HCT116 (cell line): Measurements from ENCODE around the gene ASCL3. TPM values are rescaled to one million over a fixed set of nuclear protein-coding genes. Genes with fewer than 3 reads are reported as not detected.

Experiments used
- ATAC-seq: fragments of 200-7000 bp; cut with Tn5 transposase; 2 replicates; pipeline ENCODE4 v1.9.1; 2020; ENCODE audit warnings: mild to moderate bottlenecking, moderate library complexity
- BruUV-seq: library from RNA; stranded (reverse); fragments of 400-500 nt; replicated peaks from 2 replicates; lab custom pipeline; 2021; lab: Mats Ljungman, UMichigan
- CTCF ChIA-PET: fragments of 300-600 bp; sonication (Branson Sonifier 250); formaldehyde crosslinking; loops from one replicate; lab custom pipeline; 2021; ENCODE audit warnings: antibody characterized with exemption; lab: Charles Lee
- POLR2A ChIA-PET: fragments of 300-600, 350-600 bp; sonication (Branson Sonifier 250); formaldehyde crosslinking; loops from one replicate; lab custom pipeline; 2021; ENCODE audit warnings: antibody characterized with exemption; lab: Charles Lee
- RAD21 ChIA-PET, 2 experiments: fragments of 300-600 bp; sonication (Branson Sonifier 250); formaldehyde crosslinking; loops; one replicate each; lab custom pipeline; 2023; ENCODE audit warnings: low total read pairs in 2 of 2; ENCODE audit not compliant: uncharacterized antibody in 2 of 2, unreplicated experiment in 2 of 2, low non-redundant PET in 1 of 2; lab: Charles Lee
- DNase-seq: peaks from one replicate; pipeline ENCODE4 v3.0.0-alpha.2; 2010; ENCODE audit warnings: low read depth, low spot score
- H2AFZ ChIP-seq: fragments of 200-600 bp; shearing (Covaris generic), sonication (generic); 2 replicates; pipeline ENCODE4 v1.6.1; 2017; ENCODE audit warnings: low read depth, mixed run types, mixed read lengths, antibody characterized with exemption, low read length; ENCODE audit not compliant: poor library complexity, severe bottlenecking
- H3K27ac ChIP-seq: 2 replicates; pipeline ENCODE4 v1.5.1; 2012; ENCODE audit warnings: low read depth, low read length
- H3K27me3 ChIP-seq: fragments of 200-600 bp; sonication (generic); 2 replicates; pipeline ENCODE4 v1.6.1; 2016; ENCODE audit warnings: mixed run types, low read length, mixed read lengths; ENCODE audit not compliant: insufficient read depth
- H3K36me3 ChIP-seq, 2 experiments: fragments of 200-500 bp in 1 of 2; fragments of 200-600 bp in 1 of 2; sonication (Bioruptor generic) in 1 of 2; sonication (generic) in 1 of 2; 2 replicates each; pipeline versions ENCODE4 v1.5.1 to v1.6.1; 2014 to 2016; ENCODE audit warnings: low read length in 2 of 2, inconsistent platforms in 1 of 2, mixed read lengths in 1 of 2, mixed run types in 1 of 2; ENCODE audit not compliant: insufficient read depth in 2 of 2, control insufficient read depth in 1 of 2
- H3K4me1 ChIP-seq, 2 experiments: fragments of 200-600 bp in 1 of 2; sonication (generic) in 1 of 2; 2 replicates each; pipeline versions ENCODE4 v1.5.1 to v1.6.1; 2012 to 2017; ENCODE audit warnings: low read length in 2 of 2, inconsistent platforms in 1 of 2, mild to moderate bottlenecking in 1 of 2, mixed read lengths in 1 of 2, mixed run types in 1 of 2, moderate library complexity in 1 of 2; ENCODE audit not compliant: insufficient read depth in 2 of 2, control insufficient read depth in 1 of 2
- H3K4me2 ChIP-seq: fragments of 200-600 bp; sonication (generic); 2 replicates; pipeline ENCODE4 v1.6.1; 2017; ENCODE audit warnings: mixed run types, low read length, mixed read lengths
- H3K4me3 ChIP-seq, 2 experiments: fragments of 200-600 bp in 1 of 2; sonication (generic) in 1 of 2; replicated peaks in 1 of 2; 2 replicates each; pipeline ENCODE4 v1.5.1; 2011 to 2016; ENCODE audit warnings: low read length in 2 of 2, control low read depth in 1 of 2, low read depth in 1 of 2, mild to moderate bottlenecking in 1 of 2, mixed read lengths in 1 of 2, mixed run types in 1 of 2
- H3K79me2 ChIP-seq: fragments of 200-600 bp; sonication (generic); 2 replicates; pipeline ENCODE4 v1.6.1; 2017; ENCODE audit warnings: mild to moderate bottlenecking, mixed run types, low read length, moderate library complexity, mixed read lengths; ENCODE audit not compliant: insufficient read depth
- H3K9ac ChIP-seq: fragments of 200-600 bp; sonication (generic); 2 replicates; pipeline ENCODE4 v1.6.1; 2016; ENCODE audit warnings: low read length, mixed read lengths
- H3K9me2 ChIP-seq: fragments of 200-600 bp; sonication (generic), shearing (Covaris generic); 2 replicates; pipeline ENCODE4 v1.6.1; 2017; ENCODE audit warnings: mixed run types, mild to moderate bottlenecking, moderate library complexity; ENCODE audit not compliant: insufficient read depth
- H3K9me3 ChIP-seq, 2 experiments: fragments of 200-500 bp in 1 of 2; fragments of 200-600 bp in 1 of 2; sonication (Bioruptor generic) in 1 of 2; sonication (generic) in 1 of 2; 2 replicates each; pipeline ENCODE4 v1.6.1; 2014 to 2017; ENCODE audit warnings: low read length in 2 of 2, mixed read lengths in 2 of 2, inconsistent platforms in 1 of 2, low read depth in 1 of 2, mild to moderate bottlenecking in 1 of 2, mixed run types in 1 of 2, moderate library complexity in 1 of 2; ENCODE audit not compliant: control insufficient read depth in 1 of 2, insufficient read depth in 1 of 2
- H4K20me1 ChIP-seq: fragments of 200-600 bp; sonication (generic), shearing (Covaris generic); 2 replicates; pipeline ENCODE4 v1.6.1; 2017; ENCODE audit warnings: mixed run types, mild to moderate bottlenecking, moderate library complexity; ENCODE audit not compliant: insufficient read depth
- CEBPB ChIP-seq: IDR thresholded peaks from 2 replicates; pipeline ENCODE4 v1.6.1; 2012; ENCODE audit warnings: low read depth
- JUND ChIP-seq: IDR thresholded peaks from 2 replicates; pipeline ENCODE4 v1.6.1; 2012
- POLR2A ChIP-seq: IDR thresholded peaks from 2 replicates; pipeline ENCODE4 v1.7.0; 2011; ENCODE audit warnings: borderline replicate concordance; ENCODE audit not compliant: insufficient read depth, insufficient read length; ENCODE audit errors: extremely low read depth
- POLR2AphosphoS5 ChIP-seq: IDR thresholded peaks from 2 replicates; pipeline ENCODE4 v1.6.1; 2011; ENCODE audit warnings: mild to moderate bottlenecking, low read depth, low read length, moderate library complexity
- RAD21 ChIP-seq: IDR thresholded peaks from 2 replicates; pipeline ENCODE4 v1.6.1; 2012; ENCODE audit warnings: low read depth, mild to moderate bottlenecking
- SIN3A ChIP-seq: IDR thresholded peaks from 2 replicates; pipeline ENCODE4 v1.6.1; 2012; ENCODE audit warnings: low read depth
- SP1 ChIP-seq: IDR thresholded peaks from 2 replicates; pipeline ENCODE4 v1.6.1; 2012; ENCODE audit warnings: low read depth
- SRF ChIP-seq: IDR thresholded peaks from 2 replicates; pipeline ENCODE4 v1.6.1; 2012; ENCODE audit warnings: low read depth
- TCF7L2 ChIP-seq: IDR thresholded peaks from 2 replicates; pipeline ENCODE4 v1.7.0; 2011; ENCODE audit warnings: borderline replicate concordance, inconsistent platforms; ENCODE audit not compliant: insufficient read depth, insufficient read length; ENCODE audit errors: extremely low read depth
- intact Hi-C: fragments of 100-400 bp; cut with micrococcal nuclease; formaldehyde crosslinking; loops from 2 replicates; pipeline ENCODE4 v1.10.0; 2022
- total RNA-seq: library from RNA; stranded (reverse); gene quantifications from one replicate; pipeline ENCODE4 v1.2.1, GENCODE V29; 2021; ENCODE audit not compliant: unreplicated experiment
- TF ChIP-seq, protein P1 (sequence below): IDR thresholded peaks from 2 replicates; pipeline ENCODE4 v1.6.1; 2012
- TF ChIP-seq, protein P2 (sequence below): IDR thresholded peaks from 2 replicates; pipeline ENCODE4 v1.6.1; 2012; ENCODE audit warnings: low read depth

Gene ASCL3
- total RNA-seq, 1 experiment from 2014 or later = not detected

DNA sequence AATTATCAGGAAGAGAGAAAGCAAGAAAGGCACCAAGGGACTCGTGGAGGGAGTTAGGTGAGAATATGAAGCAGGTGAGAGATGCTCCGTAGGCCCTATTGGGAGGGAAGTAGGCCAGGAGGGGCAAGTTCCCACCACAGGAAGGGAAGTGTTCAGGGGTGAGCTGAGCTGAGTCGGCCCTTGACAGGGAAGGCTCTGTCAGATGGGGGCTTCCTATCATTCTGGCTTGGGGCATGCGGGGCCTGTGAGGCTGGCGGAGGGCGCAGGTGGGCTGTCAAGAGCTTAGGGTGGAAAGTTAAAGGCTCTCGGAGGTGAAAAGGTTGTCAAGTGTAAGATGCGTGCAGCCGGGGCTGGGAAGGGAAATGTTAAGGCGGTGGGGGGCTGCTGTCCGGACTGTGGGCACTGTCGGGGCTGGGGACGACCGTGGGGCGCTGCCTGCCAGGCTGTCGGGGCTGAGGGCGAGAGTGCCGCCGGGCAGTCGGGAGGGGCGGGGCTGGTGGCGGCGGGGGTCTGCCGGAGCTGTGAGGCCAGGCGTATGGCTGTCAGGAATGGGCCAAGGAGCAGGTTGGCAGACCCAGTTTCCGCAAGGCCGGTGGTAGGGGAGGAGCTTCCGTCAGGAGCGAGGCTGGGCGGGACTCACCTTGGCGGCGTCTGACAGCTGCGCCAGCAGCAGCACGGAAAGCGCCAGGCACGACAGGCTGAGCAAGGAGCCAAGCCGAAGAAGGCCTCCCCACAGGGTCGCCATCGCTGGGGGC lies 20.9 kb upstream of the ASCL3 start (continued):
- no peak for TF ChIP-seq JUND
- TF ChIP-seq POLR2A = no peak
- no peak for TF ChIP-seq SIN3A
- no peak for TF ChIP-seq SRF
- TF ChIP-seq, protein P1, sequence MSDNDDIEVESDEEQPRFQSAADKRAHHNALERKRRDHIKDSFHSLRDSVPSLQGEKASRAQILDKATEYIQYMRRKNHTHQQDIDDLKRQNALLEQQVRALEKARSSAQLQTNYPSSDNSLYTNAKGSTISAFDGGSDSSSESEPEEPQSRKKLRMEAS = no peak
- no peak for TF ChIP-seq RAD21
- TF ChIP-seq TCF7L2 = no peak
- no peak for TF ChIP-seq SP1
- no peak for TF ChIP-seq POLR2AphosphoS5
- no peak for TF ChIP-seq CEBPB
- TF ChIP-seq, all 23 proteins: peak for 0

DNA sequence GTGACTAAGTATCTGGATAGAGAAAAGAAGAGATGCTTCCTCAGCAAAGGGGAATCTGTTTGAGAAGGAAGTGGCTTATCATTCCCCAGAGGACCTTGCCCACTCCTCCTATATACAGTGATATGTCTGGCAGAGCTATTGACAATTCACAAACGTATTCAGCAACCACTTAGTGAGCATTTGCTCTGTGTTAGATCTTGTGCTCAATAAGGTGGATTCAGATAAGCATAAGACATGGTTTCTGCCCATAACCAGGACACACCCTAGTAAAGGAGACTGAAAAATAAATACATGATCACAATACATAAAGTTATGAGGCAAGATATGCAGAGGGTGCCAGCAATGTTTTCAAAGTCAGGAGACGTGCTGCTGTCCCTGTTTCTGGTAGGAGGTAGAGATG lies 20.0 kb upstream of the ASCL3 start:
- H4K20me1 ChIP-seq = no peaks in the 10 kb centered on the region
- BruUV-seq = TSS peak; percentile 37
- ChIA-PET POLR2A (interaction anchor here (1.2 to 1.5 kb wide), 2 partner anchors 14 to 175 kb away, joined by 3 read pairs; no protein-coding TSS in a partner anchor), RAD21 (no interaction called here), CTCF (interaction anchor here (1.1 kb wide), 1 partner anchor 53 kb away, joined by 3 read pairs; no protein-coding TSS in a partner anchor)
- H3K9me2 ChIP-seq = no peaks in the 10 kb centered on the region
- H3K79me2 ChIP-seq = peaks cover 45% of the 10 kb centered on the region
- no peaks in the 10 kb centered on the region for H3K36me3 ChIP-seq
- intact Hi-C loops = loop anchor here (5.0 kb wide), 2 partner anchors 174 to 276 kb away; no protein-coding TSS in a partner anchor
- no peaks in the 10 kb centered on the region for H3K9me3 ChIP-seq
- ATAC-seq (no peak), DNase-seq (no peak)
- no peak overlapping the region for H2AFZ ChIP-seq
- peak overlapping the region; percentile 84 for H3K4me2 ChIP-seq
- peak overlapping the region; percentile 93 for H3K9ac ChIP-seq
- no peak overlapping the region for H3K27ac ChIP-seq
- peaks cover 10 to 25% of the 10 kb centered on the region in 2 experiments for H3K4me1 ChIP-seq
- peak overlapping the region; percentile 85 to 88 for H3K4me3 ChIP-seq
- no peaks in the 10 kb centered on the region for H3K27me3 ChIP-seq
- TF ChIP-seq, protein P2, sequence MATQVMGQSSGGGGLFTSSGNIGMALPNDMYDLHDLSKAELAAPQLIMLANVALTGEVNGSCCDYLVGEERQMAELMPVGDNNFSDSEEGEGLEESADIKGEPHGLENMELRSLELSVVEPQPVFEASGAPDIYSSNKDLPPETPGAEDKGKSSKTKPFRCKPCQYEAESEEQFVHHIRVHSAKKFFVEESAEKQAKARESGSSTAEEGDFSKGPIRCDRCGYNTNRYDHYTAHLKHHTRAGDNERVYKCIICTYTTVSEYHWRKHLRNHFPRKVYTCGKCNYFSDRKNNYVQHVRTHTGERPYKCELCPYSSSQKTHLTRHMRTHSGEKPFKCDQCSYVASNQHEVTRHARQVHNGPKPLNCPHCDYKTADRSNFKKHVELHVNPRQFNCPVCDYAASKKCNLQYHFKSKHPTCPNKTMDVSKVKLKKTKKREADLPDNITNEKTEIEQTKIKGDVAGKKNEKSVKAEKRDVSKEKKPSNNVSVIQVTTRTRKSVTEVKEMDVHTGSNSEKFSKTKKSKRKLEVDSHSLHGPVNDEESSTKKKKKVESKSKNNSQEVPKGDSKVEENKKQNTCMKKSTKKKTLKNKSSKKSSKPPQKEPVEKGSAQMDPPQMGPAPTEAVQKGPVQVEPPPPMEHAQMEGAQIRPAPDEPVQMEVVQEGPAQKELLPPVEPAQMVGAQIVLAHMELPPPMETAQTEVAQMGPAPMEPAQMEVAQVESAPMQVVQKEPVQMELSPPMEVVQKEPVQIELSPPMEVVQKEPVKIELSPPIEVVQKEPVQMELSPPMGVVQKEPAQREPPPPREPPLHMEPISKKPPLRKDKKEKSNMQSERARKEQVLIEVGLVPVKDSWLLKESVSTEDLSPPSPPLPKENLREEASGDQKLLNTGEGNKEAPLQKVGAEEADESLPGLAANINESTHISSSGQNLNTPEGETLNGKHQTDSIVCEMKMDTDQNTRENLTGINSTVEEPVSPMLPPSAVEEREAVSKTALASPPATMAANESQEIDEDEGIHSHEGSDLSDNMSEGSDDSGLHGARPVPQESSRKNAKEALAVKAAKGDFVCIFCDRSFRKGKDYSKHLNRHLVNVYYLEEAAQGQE = no peak
